ENCODE measurements around the gene TCF7.
A peak's percentile ranks its signal among the peaks of the same experiment; 100 is the strongest.

TCF7 gene

GRCh38 chr5:134113902-134114875, at the start of gene TCF7:
TSS of gene TCF7 (plus strand) at chr5:134114681. CDS start at chr5:134114907, 226 bp downstream.
- peak; percentile 39 for DNase-seq (ENCODE audit: low read depth, low spot score)
- H3K9me3 ChIP-seq (ENCODE audit: control insufficient read depth, insufficient read depth, low read length), result no peaks in the 10 kb centered on the region
- WGBS (ENCODE audit: insufficient coverage, insufficient read length), result no CpG with 5 or more reads among the region's 90 CpGs
- H3K27me3 ChIP-seq (ENCODE audit: control insufficient read depth, insufficient read depth, low read length), result peaks cover 18% of the 10 kb centered on the region; the same call in 1 of the 2 replicates
- H3K36me3 ChIP-seq (ENCODE audit: control insufficient read depth, insufficient read depth, low read length), result no peaks in the 10 kb centered on the region
- H3K4me3 ChIP-seq (ENCODE audit: low read length), result peak within 1 kb of the TSS; percentile 49
- no peaks in the 10 kb centered on the region; the same call in 1 of the 2 replicates for H3K4me1 ChIP-seq (ENCODE audit: control insufficient read depth, insufficient read depth, low read length)
- H3K27ac ChIP-seq (ENCODE audit: low read length), result no peak within 1 kb of the TSS

- no CpG with 5 or more reads among the region's 6 CpGs for WGBS (ENCODE audit: insufficient coverage, insufficient read length)
- no peak overlapping the region for H3K27ac ChIP-seq (ENCODE audit: low read length)
Observed at GRCh38 chr5:134069553-134069952, 44.9 kb upstream of the TCF7 start.

GRCh38 chr5:134070725-134071613, 43.5 kb upstream of the TCF7 start:
- H3K27me3 ChIP-seq (ENCODE audit: control insufficient read depth, insufficient read depth, low read length), result no peaks in the 10 kb centered on the region; the same call in 1 of the 2 replicates
- peak overlapping the region; percentile 43; the same call in 1 of the 2 replicates for H3K4me3 ChIP-seq (ENCODE audit: low read length)
- peaks cover 2% of the 10 kb centered on the region; the same call in 1 of the 2 replicates for H3K4me1 ChIP-seq (ENCODE audit: control insufficient read depth, insufficient read depth, low read length)
- DNase-seq (ENCODE audit: low read depth, low spot score), result no peak
- H3K9me3 ChIP-seq (ENCODE audit: control insufficient read depth, insufficient read depth, low read length), result no peaks in the 10 kb centered on the region
- H3K36me3 ChIP-seq (ENCODE audit: control insufficient read depth, insufficient read depth, low read length), result no peaks in the 10 kb centered on the region
- no peak overlapping the region for H3K27ac ChIP-seq (ENCODE audit: low read length)
- WGBS (ENCODE audit: insufficient coverage, insufficient read length), result no CpG with 5 or more reads among the region's 46 CpGs

More at GRCh38 chr5:134069553-134069952, 44.9 kb upstream of the TCF7 start:
- no peaks in the 10 kb centered on the region; the same call in 1 of the 2 replicates for H3K27me3 ChIP-seq (ENCODE audit: control insufficient read depth, insufficient read depth, low read length)
- H3K4me3 ChIP-seq (ENCODE audit: low read length), result no peak overlapping the region
- no peaks in the 10 kb centered on the region for H3K9me3 ChIP-seq (ENCODE audit: control insufficient read depth, insufficient read depth, low read length)
- H3K4me1 ChIP-seq (ENCODE audit: control insufficient read depth, insufficient read depth, low read length), result peaks cover 2% of the 10 kb centered on the region; the same call in 1 of the 2 replicates
- DNase-seq (ENCODE audit: low read depth, low spot score), result no peak
- H3K36me3 ChIP-seq (ENCODE audit: control insufficient read depth, insufficient read depth, low read length), result no peaks in the 10 kb centered on the region

- peaks cover 2% of the 10 kb centered on the region; the same call in 1 of the 2 replicates for H3K4me1 ChIP-seq (ENCODE audit: control insufficient read depth, insufficient read depth, low read length)
- H3K36me3 ChIP-seq (ENCODE audit: control insufficient read depth, insufficient read depth, low read length), result no peaks in the 10 kb centered on the region
- WGBS (ENCODE audit: insufficient coverage, insufficient read length), result no CpG with 5 or more reads among the region's 7 CpGs
- no peaks in the 10 kb centered on the region; the same call in 1 of the 2 replicates for H3K27me3 ChIP-seq (ENCODE audit: control insufficient read depth, insufficient read depth, low read length)
- no peaks in the 10 kb centered on the region for H3K9me3 ChIP-seq (ENCODE audit: control insufficient read depth, insufficient read depth, low read length)
- no peak for DNase-seq (ENCODE audit: low read depth, low spot score)
- no peak overlapping the region; the same call in 1 of the 2 replicates for H3K4me3 ChIP-seq (ENCODE audit: low read length)
- no peak overlapping the region for H3K27ac ChIP-seq (ENCODE audit: low read length)
Observed at GRCh38 chr5:134071614-134072207, 42.8 kb upstream of the TCF7 start.

- no peak for DNase-seq (ENCODE audit: low read depth, low spot score)
- H3K27ac ChIP-seq (ENCODE audit: low read length), result no peak overlapping the region
- H3K4me3 ChIP-seq (ENCODE audit: low read length), result no peak overlapping the region
- no CpG with 5 or more reads among the region's 8 CpGs for WGBS (ENCODE audit: insufficient coverage, insufficient read length)
- no peaks in the 10 kb centered on the region for H3K36me3 ChIP-seq (ENCODE audit: control insufficient read depth, insufficient read depth, low read length)
- H3K9me3 ChIP-seq (ENCODE audit: control insufficient read depth, insufficient read depth, low read length), result no peaks in the 10 kb centered on the region
- peaks cover 2% of the 10 kb centered on the region; the same call in 1 of the 2 replicates for H3K4me1 ChIP-seq (ENCODE audit: control insufficient read depth, insufficient read depth, low read length)
- no peaks in the 10 kb centered on the region; the same call in 1 of the 2 replicates for H3K27me3 ChIP-seq (ENCODE audit: control insufficient read depth, insufficient read depth, low read length)
Observed at GRCh38 chr5:134072471-134073210, 41.8 kb upstream of the TCF7 start.

- no peaks in the 10 kb centered on the region for H3K9me3 ChIP-seq (ENCODE audit: control insufficient read depth, insufficient read depth, low read length)
- H3K4me3 ChIP-seq (ENCODE audit: low read length), result no peak overlapping the region
- no peaks in the 10 kb centered on the region; the same call in 1 of the 2 replicates for H3K27me3 ChIP-seq (ENCODE audit: control insufficient read depth, insufficient read depth, low read length)
- WGBS (ENCODE audit: insufficient coverage, insufficient read length), result no CpG with 5 or more reads among the region's 2 CpGs
- DNase-seq (ENCODE audit: low read depth, low spot score), result no peak
- H3K27ac ChIP-seq (ENCODE audit: low read length), result no peak overlapping the region
- peaks cover 2% of the 10 kb centered on the region; the same call in 1 of the 2 replicates for H3K4me1 ChIP-seq (ENCODE audit: control insufficient read depth, insufficient read depth, low read length)
- no peaks in the 10 kb centered on the region for H3K36me3 ChIP-seq (ENCODE audit: control insufficient read depth, insufficient read depth, low read length)
Observed at GRCh38 chr5:134073404-134073803, 41.1 kb upstream of the TCF7 start.

GRCh38 chr5:134075102-134075501, 39.4 kb upstream of the TCF7 start:
- no peak for DNase-seq (ENCODE audit: low read depth, low spot score)
- H3K27me3 ChIP-seq (ENCODE audit: control insufficient read depth, insufficient read depth, low read length), result no peaks in the 10 kb centered on the region; the same call in 1 of the 2 replicates
- peaks cover 2% of the 10 kb centered on the region; the same call in 1 of the 2 replicates for H3K4me1 ChIP-seq (ENCODE audit: control insufficient read depth, insufficient read depth, low read length)
- no CpG with 5 or more reads among the region's 2 CpGs for WGBS (ENCODE audit: insufficient coverage, insufficient read length)
- no peaks in the 10 kb centered on the region for H3K9me3 ChIP-seq (ENCODE audit: control insufficient read depth, insufficient read depth, low read length)
- no peaks in the 10 kb centered on the region for H3K36me3 ChIP-seq (ENCODE audit: control insufficient read depth, insufficient read depth, low read length)
- H3K4me3 ChIP-seq (ENCODE audit: low read length), result no peak overlapping the region
- H3K27ac ChIP-seq (ENCODE audit: low read length), result no peak overlapping the region

- no CpG with 5 or more reads among the region's 8 CpGs for WGBS (ENCODE audit: insufficient coverage, insufficient read length)
- H3K4me1 ChIP-seq (ENCODE audit: control insufficient read depth, insufficient read depth, low read length), result no peaks in the 10 kb centered on the region
- H3K36me3 ChIP-seq (ENCODE audit: control insufficient read depth, insufficient read depth, low read length), result no peaks in the 10 kb centered on the region
- DNase-seq (ENCODE audit: low read depth, low spot score), result no peak
- H3K27ac ChIP-seq (ENCODE audit: low read length), result no peak overlapping the region
- H3K9me3 ChIP-seq (ENCODE audit: control insufficient read depth, insufficient read depth, low read length), result no peaks in the 10 kb centered on the region
- no peaks in the 10 kb centered on the region for H3K27me3 ChIP-seq (ENCODE audit: control insufficient read depth, insufficient read depth, low read length)
- no peak overlapping the region for H3K4me3 ChIP-seq (ENCODE audit: low read length)
Observed at GRCh38 chr5:134077926-134078580, 36.4 kb upstream of the TCF7 start.
